Measurements from ENCODE around the gene DNMT3L. TPM values are rescaled to one million over a fixed set of nuclear protein-coding genes. Genes with fewer than 3 reads are reported as not detected.

Gene DNMT3L
- polyA plus RNA-seq, 1 donor (not counting 4 experiments of a cell fraction or from before 2014, with no cell fraction given): not detected

- peaks cover 32% of the 10 kb centered on the region for H3K27me3 ChIP-seq (ENCODE audit: control insufficient read depth, extremely low read depth, insufficient read depth, low read length)
- DNase-seq (ENCODE audit: low read depth, low spot score) (no peak), FAIRE-seq (no peak)
- TF ChIP-seq EZH2 (IDR thresholded peaks at IDR 0.05; ENCODE audit: low read length): no peak
- TF ChIP-seq, protein P1, sequence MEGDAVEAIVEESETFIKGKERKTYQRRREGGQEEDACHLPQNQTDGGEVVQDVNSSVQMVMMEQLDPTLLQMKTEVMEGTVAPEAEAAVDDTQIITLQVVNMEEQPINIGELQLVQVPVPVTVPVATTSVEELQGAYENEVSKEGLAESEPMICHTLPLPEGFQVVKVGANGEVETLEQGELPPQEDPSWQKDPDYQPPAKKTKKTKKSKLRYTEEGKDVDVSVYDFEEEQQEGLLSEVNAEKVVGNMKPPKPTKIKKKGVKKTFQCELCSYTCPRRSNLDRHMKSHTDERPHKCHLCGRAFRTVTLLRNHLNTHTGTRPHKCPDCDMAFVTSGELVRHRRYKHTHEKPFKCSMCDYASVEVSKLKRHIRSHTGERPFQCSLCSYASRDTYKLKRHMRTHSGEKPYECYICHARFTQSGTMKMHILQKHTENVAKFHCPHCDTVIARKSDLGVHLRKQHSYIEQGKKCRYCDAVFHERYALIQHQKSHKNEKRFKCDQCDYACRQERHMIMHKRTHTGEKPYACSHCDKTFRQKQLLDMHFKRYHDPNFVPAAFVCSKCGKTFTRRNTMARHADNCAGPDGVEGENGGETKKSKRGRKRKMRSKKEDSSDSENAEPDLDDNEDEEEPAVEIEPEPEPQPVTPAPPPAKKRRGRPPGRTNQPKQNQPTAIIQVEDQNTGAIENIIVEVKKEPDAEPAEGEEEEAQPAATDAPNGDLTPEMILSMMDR (optimal IDR thresholded peaks at IDR 0.05 in 1 of 3, IDR thresholded peaks at IDR 0.05 in 1 of 3, conservative IDR thresholded peaks at IDR 0.05 in 1 of 3; ENCODE audit: extremely low read depth in 1 of 3, insufficient read depth in 2 of 3, low read length in 3 of 3): no peak
- dilution Hi-C loops (cut with MboI; ENCODE audit: extremely low pct_ligation_motif_present, low sequenced_read_pairs): no loop called here
- H2AFZ ChIP-seq (ENCODE audit: control insufficient read depth, low read length): no peak overlapping the region
- H3K4me2 ChIP-seq (ENCODE audit: control insufficient read depth, extremely low read depth, insufficient read depth, low read depth, low read length): no peak overlapping the region
- no peaks in the 10 kb centered on the region for H3K9me3 ChIP-seq (ENCODE audit: control insufficient read depth, low read depth, low read length)
- H3K4me3 ChIP-seq (ENCODE audit: control insufficient read depth in 2 of 3, extremely low read depth in 1 of 3, insufficient read depth in 2 of 3, low read depth in 1 of 3, low read length in 3 of 3): no peak overlapping the region
- H3K9ac ChIP-seq (ENCODE audit: control insufficient read depth, extremely low read depth, insufficient read depth, low read length): no peak overlapping the region
- H3K27ac ChIP-seq (ENCODE audit: control insufficient read depth, insufficient read depth, low read length): no peak overlapping the region
- no peaks in the 10 kb centered on the region for H3K4me1 ChIP-seq (ENCODE audit: control insufficient read depth, extremely low read depth, insufficient read depth, low read length)
- H3K36me3 ChIP-seq (ENCODE audit: control insufficient read depth in 2 of 2, extremely low read depth in 1 of 2, insufficient read depth in 2 of 2, low read length in 2 of 2): no peaks in the 10 kb centered on the region
- peaks cover 7% of the 10 kb centered on the region for H4K20me1 ChIP-seq (ENCODE audit: control insufficient read depth, extremely low read depth, insufficient read depth, low read length)
- no peaks in the 10 kb centered on the region for H3K9me1 ChIP-seq (ENCODE audit: control insufficient read depth, extremely low read depth, insufficient read depth, low read length)
- no peaks in the 10 kb centered on the region for H3K79me2 ChIP-seq (ENCODE audit: control insufficient read depth, insufficient read depth, low read length)
These were observed 30.5 kb upstream of the DNMT3L start for GRCh38 chr21:44291936-44292811.

DNA sequence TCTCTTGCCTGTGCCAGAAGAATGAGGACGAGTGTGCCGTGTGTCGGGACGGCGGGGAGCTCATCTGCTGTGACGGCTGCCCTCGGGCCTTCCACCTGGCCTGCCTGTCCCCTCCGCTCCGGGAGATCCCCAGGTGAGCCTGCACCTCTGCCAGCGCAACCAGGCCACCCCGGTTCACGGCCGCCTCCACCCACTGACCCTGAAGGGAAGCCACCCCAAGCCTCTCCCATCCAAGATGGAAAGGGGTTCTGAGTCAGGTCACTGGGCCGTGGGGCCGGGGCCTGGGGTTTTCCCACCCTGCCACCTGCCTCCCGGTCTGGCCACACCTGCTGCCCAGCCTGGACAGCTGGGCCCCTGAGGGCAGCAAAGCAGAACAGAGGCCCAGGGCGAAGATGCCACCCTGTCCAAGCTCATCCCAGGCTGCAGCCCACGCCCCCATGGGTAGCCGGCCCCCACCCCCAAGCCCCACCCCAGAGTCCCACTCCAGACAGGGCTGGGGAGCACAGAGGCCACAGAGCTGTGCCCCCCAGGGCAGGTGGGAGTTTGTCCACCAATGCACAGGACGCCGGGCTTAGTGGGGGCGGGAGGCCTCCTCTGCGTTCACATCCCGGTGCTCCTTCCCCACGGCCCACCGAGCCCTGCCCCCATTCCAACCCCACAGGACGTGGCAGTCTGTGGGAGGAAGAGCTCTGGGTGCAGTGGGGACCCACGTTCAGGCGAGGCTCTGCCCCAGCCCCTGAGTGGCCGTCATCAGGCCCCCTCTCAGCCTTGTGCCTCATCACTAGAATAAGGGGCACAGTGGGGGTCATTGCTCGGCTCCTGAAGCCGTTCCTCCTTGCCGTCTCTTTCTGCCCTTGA is 29.6 kb upstream of the DNMT3L start:
- DNase-seq (ENCODE audit: low read depth, low spot score) (no peak), FAIRE-seq (no peak)
- dilution Hi-C loops (cut with MboI; ENCODE audit: extremely low pct_ligation_motif_present, low sequenced_read_pairs): no loop called here
- Histone ChIP-seq H3K9me1 (ENCODE audit: control insufficient read depth, extremely low read depth, insufficient read depth, low read length) (no peaks in the 10 kb centered on the region), H3K27me3 (ENCODE audit: control insufficient read depth, extremely low read depth, insufficient read depth, low read length) (peaks cover 40% of the 10 kb centered on the region), H2AFZ (ENCODE audit: control insufficient read depth, low read length) (no peak overlapping the region), H3K4me3 (ENCODE audit: control insufficient read depth in 2 of 3, extremely low read depth in 1 of 3, insufficient read depth in 2 of 3, low read depth in 1 of 3, low read length in 3 of 3) (no peak overlapping the region), H3K79me2 (ENCODE audit: control insufficient read depth, insufficient read depth, low read length) (no peaks in the 10 kb centered on the region), H3K27ac (ENCODE audit: control insufficient read depth, insufficient read depth, low read length) (no peak overlapping the region), H3K4me1 (ENCODE audit: control insufficient read depth, extremely low read depth, insufficient read depth, low read length) (no peaks in the 10 kb centered on the region), H3K9me3 (ENCODE audit: control insufficient read depth, low read depth, low read length) (no peaks in the 10 kb centered on the region), H3K4me2 (ENCODE audit: control insufficient read depth, extremely low read depth, insufficient read depth, low read depth, low read length) (no peak overlapping the region), H4K20me1 (ENCODE audit: control insufficient read depth, extremely low read depth, insufficient read depth, low read length) (peaks cover 7% of the 10 kb centered on the region), H3K36me3 (ENCODE audit: control insufficient read depth in 2 of 2, extremely low read depth in 1 of 2, insufficient read depth in 2 of 2, low read length in 2 of 2) (no peaks in the 10 kb centered on the region), H3K9ac (ENCODE audit: control insufficient read depth, extremely low read depth, insufficient read depth, low read length) (no peak overlapping the region)
- TF ChIP-seq, protein P1 (optimal IDR thresholded peaks at IDR 0.05 in 1 of 3, IDR thresholded peaks at IDR 0.05 in 1 of 3, conservative IDR thresholded peaks at IDR 0.05 in 1 of 3; ENCODE audit: extremely low read depth in 1 of 3, insufficient read depth in 2 of 3, low read length in 3 of 3): no peak
- TF ChIP-seq EZH2 (IDR thresholded peaks at IDR 0.05; ENCODE audit: low read length): no peak
